ENCODE data around the gene BEST1.
"Not testable (repeated sequence)": the region's sequence is repeated elsewhere in the genome, so short reads cannot be mapped to it uniquely, and the experiment has no call there.

BEST1 gene

GRCh38 chr11:61949169-61950034 lies 749 bp upstream of the BEST1 start:
- peak; percentile 31 for DNase-seq

GRCh38 chr11:61951484-61952135 lies 1.5 kb downstream of the BEST1 start:
- no peak for DNase-seq

- no peak for DNase-seq
These were observed 2.7 kb downstream of the BEST1 start for GRCh38 chr11:61952882-61953281.

DNA sequence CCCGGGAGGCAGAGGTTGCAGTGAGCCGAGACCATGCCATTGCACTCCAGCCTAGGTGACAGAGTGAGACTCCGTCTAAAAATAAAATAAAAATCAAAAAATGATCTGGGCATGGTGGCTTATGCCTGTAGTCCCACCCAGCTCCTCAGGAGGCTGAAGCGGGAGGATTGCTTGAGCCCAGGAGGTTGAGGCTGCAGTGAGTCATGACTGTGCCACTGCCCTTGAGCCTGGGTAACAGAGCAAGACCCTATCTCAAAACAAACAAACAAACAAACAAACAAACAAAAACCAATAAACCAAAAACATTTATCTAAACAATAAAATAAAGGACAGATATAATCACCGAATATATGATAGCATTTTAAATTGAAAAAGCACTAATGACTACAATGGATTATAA lies 3.5 kb downstream of the BEST1 start:
- not testable (repeated sequence) for DNase-seq

- DNase-seq, result no peak
These were observed 4.1 kb downstream of the BEST1 start for GRCh38 chr11:61954106-61954850.

- no peak for DNase-seq
These were observed 4.8 kb downstream of the BEST1 start for GRCh38 chr11:61954851-61955421.

DNA sequence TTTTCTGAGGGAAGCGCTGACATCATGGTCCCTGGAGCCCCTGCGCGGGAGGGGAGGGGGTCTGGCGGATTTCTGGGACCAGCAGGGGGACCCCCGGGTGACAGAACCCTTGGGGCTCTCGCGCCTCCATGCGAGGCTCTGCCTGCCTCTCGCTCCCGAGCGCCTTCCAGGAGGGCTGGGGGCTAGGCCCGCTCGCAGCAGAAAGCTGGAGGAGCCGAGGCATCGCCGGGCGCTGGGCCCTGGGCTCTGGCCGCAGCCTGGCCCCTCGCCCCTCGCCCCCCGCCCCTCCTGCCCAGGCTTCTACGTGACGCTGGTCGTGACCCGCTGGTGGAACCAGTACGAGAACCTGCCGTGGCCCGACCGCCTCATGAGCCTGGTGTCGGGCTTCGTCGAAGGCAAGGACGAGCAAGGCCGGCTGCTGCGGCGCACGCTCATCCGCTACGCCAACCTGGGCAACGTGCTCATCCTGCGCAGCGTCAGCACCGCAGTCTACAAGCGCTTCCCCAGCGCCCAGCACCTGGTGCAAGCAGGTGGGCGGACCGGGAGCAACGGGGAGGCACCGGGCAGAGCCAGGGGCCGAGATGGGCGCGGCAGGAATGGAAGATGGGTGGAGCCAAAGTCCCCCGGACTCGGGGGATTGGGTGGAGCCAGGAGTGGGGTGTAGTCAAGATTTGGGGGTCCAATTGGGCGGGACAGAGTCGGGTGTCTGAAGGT lies 5.4 kb downstream of the BEST1 start:
- no peak for DNase-seq

GRCh38 chr11:61956191-61957020 lies 6.3 kb downstream of the BEST1 start:
- DNase-seq, result no peak

DNA sequence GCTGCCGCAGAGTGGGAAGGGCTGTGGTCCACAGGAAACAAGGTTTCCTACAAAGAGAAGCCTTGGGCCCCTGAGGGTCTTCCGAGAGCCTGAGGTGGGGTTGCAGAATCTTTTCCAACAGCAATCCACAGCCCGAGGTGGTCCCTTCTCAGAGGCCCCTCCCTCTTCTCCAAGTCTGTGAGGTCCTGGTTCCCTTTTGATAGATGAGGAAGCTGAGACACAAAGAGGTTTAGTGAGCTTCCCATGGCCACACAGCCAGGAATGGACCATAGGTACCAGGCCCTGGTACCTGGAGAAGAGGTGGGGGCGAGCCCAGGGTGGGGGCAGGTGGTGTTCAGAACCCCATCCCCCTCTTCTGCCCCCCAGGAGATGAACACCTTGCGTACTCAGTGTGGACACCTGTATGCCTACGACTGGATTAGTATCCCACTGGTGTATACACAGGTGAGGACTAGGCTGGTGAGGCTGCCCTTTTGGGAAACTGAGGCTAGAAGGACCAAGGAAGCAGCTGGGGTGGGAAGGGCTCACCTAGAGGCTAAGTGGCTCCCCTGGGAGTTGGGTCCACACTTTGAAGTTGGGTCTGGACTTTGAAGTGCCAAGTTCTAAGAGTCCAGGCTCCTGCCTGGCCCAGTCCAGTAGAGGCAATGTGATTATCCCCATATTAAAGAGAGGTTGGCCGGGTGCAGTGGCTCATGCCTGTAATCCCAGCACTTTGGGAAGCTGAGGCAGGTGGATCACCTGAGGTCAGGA lies 7.0 kb downstream of the BEST1 start:
- no peak for DNase-seq

GRCh38 chr11:61958590-61958989 lies 8.4 kb downstream of the BEST1 start:
- DNase-seq, result no peak

DNA sequence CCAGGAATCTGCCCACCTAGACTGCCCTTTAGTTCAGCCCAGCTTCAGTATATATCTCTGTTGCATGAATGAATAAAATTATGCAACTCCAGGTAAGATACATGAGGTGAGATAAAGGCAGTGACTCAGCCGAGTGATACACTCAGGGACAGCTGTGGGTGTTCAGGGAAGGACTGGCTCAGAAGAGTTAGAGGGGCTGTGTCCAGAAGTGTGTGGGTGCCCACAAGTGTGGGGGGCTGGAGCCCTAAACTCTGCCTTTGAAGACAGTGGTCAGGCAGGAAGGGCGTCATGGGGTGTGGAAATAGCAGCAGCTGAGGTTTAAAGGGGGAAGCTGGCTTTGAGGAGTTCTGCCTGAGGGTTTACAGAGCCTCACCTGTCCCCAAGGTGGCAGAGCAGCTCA lies 9.0 kb downstream of the BEST1 start:
- no peak for DNase-seq

- DNase-seq, result no peak
These were observed 9.5 kb downstream of the BEST1 start for GRCh38 chr11:61959678-61960077.

GRCh38 chr11:61960532-61960931 lies 10.4 kb downstream of the BEST1 start:
- no peak for DNase-seq

DNA sequence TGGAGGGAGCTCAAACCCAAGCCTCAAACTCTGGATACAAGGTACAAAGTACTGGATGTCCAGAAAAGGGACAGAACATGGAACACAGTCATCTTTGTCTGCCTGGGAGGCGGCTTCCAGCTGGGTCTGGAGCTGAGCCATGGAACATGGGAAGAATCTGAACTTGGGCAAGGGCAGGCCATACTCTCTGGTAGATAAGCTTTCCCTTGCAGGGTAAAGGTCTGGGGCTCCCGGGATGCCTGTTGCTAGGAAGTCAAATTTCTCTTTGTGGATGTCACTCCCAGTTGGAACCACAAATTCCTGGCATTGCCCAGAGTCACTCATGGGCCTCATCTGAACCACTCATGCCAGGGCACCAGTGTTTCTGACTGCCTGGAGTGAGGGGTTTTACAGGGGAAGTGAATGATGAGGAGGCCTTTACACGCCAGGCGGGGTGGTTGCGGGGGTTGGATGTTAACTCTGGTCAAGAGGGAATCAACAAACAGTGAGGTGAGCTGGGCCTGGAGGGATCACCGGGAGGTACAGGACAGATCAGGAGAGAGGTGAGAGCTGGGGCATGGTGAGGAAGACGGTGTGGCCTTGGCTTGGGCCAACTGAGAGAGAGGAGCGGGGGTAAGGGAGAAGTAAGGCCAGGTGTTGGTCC lies 11.5 kb downstream of the BEST1 start:
- DNase-seq, result no peak

- DNase-seq, result no peak
These were observed 12.3 kb downstream of the BEST1 start for GRCh38 chr11:61962213-61963015.

GRCh38 chr11:61963016-61963281 lies 12.8 kb downstream of the BEST1 start:
- DNase-seq, result no peak

DNA sequence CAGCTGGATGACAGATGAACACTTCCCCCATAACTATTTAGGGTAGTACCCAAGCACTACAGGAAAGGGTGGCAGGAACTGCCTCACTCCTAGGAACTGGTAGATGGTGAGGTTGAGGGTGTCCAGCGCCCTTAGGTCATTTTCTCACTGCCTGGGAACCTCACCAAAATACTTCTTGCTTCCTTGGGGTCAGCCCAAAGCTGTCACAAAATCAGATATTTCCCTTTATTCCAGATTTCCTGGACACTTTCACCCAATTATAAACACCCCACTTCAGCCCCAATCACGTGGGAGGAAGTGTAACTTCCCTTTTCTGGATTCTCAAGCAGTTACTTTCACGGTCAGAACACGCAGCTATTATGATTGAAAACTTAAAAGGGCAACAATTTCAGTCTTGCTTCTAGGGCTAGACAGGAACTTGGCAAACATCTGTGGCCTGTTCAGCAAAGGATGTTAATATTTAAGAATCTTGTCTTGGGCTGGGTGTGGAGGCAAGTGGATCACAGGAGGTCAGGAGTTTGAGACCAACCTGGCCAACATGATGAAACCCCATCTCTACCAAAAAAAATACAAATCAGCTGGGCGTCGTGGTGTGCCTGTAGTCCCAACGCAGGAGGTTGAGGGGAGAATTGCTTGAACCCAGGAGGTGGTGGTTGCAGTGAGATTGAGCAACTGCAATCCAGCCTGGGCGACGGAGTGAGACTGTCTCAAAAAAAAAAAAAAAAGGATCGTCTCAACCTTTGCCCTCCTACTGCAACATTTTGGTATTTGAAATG lies 13.3 kb downstream of the BEST1 start:
- no peak for DNase-seq

GRCh38 chr11:61964058-61964665 lies 14.0 kb downstream of the BEST1 start:
- no peak for DNase-seq
